ENCODE results near the gene TMEM132D.
"Not testable (repeated sequence)": the region's sequence is repeated elsewhere in the genome, so short reads cannot be mapped to it uniquely, and the experiment has no call there.

Gene TMEM132D

GRCh38 chr12:129599406-129599805 lies 304.4 kb downstream of the TMEM132D start:
- DNase-seq (ENCODE audit: low read depth in 4 of 4, low spot score in 1 of 4) = no peak

- no peak for DNase-seq (ENCODE audit: low read depth in 4 of 4, low spot score in 1 of 4)
These were observed 309.7 kb downstream of the TMEM132D start for GRCh38 chr12:129594098-129594497.

- DNase-seq (ENCODE audit: low read depth in 4 of 4, low spot score in 1 of 4) = no peak
These were observed 311.4 kb downstream of the TMEM132D start for GRCh38 chr12:129592449-129592848.

- no peak for DNase-seq (ENCODE audit: low read depth in 4 of 4, low spot score in 1 of 4)
These were observed 314.3 kb downstream of the TMEM132D start for GRCh38 chr12:129589503-129589902.

GRCh38 chr12:129588142-129588541 lies 315.7 kb downstream of the TMEM132D start:
- no peak for DNase-seq (ENCODE audit: low read depth in 4 of 4, low spot score in 1 of 4)

- DNase-seq (ENCODE audit: low read depth in 4 of 4, low spot score in 1 of 4) = no peak
These were observed 318.5 kb downstream of the TMEM132D start for GRCh38 chr12:129585296-129585695.

GRCh38 chr12:129579879-129580278 lies 323.9 kb downstream of the TMEM132D start:
- no peak for DNase-seq (ENCODE audit: low read depth in 4 of 4, low spot score in 1 of 4)

- no peak for DNase-seq (ENCODE audit: low read depth in 4 of 4, low spot score in 1 of 4)
These were observed 331.8 kb downstream of the TMEM132D start for GRCh38 chr12:129571901-129572494.

- DNase-seq (ENCODE audit: low read depth in 4 of 4, low spot score in 1 of 4) = no peak
These were observed 332.9 kb downstream of the TMEM132D start for GRCh38 chr12:129570796-129571400.

- DNase-seq (ENCODE audit: low read depth in 4 of 4, low spot score in 1 of 4) = no peak
These were observed 337.0 kb downstream of the TMEM132D start for GRCh38 chr12:129566800-129567199.

- no peak for DNase-seq (ENCODE audit: low read depth in 4 of 4, low spot score in 1 of 4)
These were observed 339.1 kb downstream of the TMEM132D start for GRCh38 chr12:129564768-129565167.

GRCh38 chr12:129563266-129563665 lies 340.6 kb downstream of the TMEM132D start:
- no peak for DNase-seq (ENCODE audit: low read depth in 4 of 4, low spot score in 1 of 4)

GRCh38 chr12:129561304-129561703 lies 342.5 kb downstream of the TMEM132D start:
- DNase-seq (ENCODE audit: low read depth in 4 of 4, low spot score in 1 of 4) = no peak

- DNase-seq (ENCODE audit: low read depth in 4 of 4, low spot score in 1 of 4) = no peak
These were observed 344.0 kb downstream of the TMEM132D start for GRCh38 chr12:129559776-129560175.

- DNase-seq (ENCODE audit: low read depth in 4 of 4, low spot score in 1 of 4) = no peak
These were observed 345.8 kb downstream of the TMEM132D start for GRCh38 chr12:129558036-129558435.

GRCh38 chr12:129556082-129556481 lies 347.7 kb downstream of the TMEM132D start:
- no peak for DNase-seq (ENCODE audit: low read depth in 4 of 4, low spot score in 1 of 4)

- DNase-seq (ENCODE audit: low read depth in 4 of 4, low spot score in 1 of 4) = no peak
These were observed 350.7 kb downstream of the TMEM132D start for GRCh38 chr12:129552996-129553750.

- no peak for DNase-seq (ENCODE audit: low read depth in 4 of 4, low spot score in 1 of 4)
These were observed 352.4 kb downstream of the TMEM132D start for GRCh38 chr12:129551441-129551840.

GRCh38 chr12:129550353-129550752 lies 353.5 kb downstream of the TMEM132D start:
- no peak for DNase-seq (ENCODE audit: low read depth in 4 of 4, low spot score in 1 of 4)

- DNase-seq (ENCODE audit: low read depth in 4 of 4, low spot score in 1 of 4) = no peak
These were observed 354.2 kb downstream of the TMEM132D start for GRCh38 chr12:129549656-129550055.

GRCh38 chr12:129549020-129549419 lies 354.8 kb downstream of the TMEM132D start:
- not testable (repeated sequence) for DNase-seq (ENCODE audit: low read depth in 4 of 4, low spot score in 1 of 4)

GRCh38 chr12:129544716-129545115 lies 359.1 kb downstream of the TMEM132D start:
- no peak for DNase-seq (ENCODE audit: low read depth in 4 of 4, low spot score in 1 of 4)
